NCI-H2081 treated with DMSO at 0.1 percent for 48 hours (cell line): Measurements from ENCODE around the gene THOC5.

Experiments used
- DNase-seq: peaks from one replicate; lab custom pipeline; 2025; lab: John Stamatoyannopoulos, UW

Gene THOC5

GRCh38 chr22:29476116-29476515 is 77.4 kb downstream of the THOC5 start:
- no peak for DNase-seq

- no peak for DNase-seq
Measured at GRCh38 chr22:29475550-29475949, 78.0 kb downstream of the THOC5 start.

- DNase-seq: no peak
Measured at GRCh38 chr22:29473001-29473400, 80.6 kb downstream of the THOC5 start.

GRCh38 chr22:29470159-29470855 is 83.2 kb downstream of the THOC5 start:
- DNase-seq: no peak

DNA sequence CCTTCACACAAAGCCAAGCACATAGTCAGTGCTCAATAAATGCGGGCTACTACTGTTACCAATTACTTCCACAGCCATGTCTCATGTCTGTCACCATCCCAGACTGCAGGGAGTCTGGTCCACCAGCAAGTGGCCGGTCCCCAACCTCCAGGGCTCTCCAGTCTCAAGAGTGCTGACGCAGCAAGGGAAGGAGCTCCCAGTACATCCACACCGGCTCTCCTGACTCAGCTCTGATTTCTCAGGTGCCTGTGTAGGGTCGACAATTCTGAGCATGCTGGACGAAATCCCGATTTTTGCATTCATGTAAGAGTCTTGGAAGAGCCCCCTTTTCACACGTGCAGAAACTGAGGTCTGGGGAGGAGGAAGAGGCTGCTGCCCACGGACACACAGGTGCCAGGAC is 83.8 kb downstream of the THOC5 start:
- no peak for DNase-seq

DNA sequence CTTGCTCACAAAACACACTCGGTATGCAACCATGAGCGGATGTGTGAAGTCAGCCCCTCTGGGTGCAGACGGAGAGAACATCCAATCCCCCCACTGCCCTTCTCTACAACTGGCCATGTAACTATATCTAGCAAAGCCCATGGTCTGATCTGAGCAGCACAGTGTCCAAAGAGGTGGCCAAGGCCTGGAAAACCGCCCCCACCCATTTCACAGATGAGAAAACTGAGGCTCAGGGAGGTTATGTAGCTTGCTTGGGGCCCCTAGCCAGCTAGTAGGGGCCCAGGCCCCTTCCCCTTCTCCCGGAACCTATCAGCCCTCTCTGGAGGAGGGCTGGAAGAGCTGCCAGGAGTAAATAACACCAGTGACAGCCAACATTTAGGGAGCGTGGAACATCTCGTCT is 89.0 kb downstream of the THOC5 start:
- no peak for DNase-seq

DNA sequence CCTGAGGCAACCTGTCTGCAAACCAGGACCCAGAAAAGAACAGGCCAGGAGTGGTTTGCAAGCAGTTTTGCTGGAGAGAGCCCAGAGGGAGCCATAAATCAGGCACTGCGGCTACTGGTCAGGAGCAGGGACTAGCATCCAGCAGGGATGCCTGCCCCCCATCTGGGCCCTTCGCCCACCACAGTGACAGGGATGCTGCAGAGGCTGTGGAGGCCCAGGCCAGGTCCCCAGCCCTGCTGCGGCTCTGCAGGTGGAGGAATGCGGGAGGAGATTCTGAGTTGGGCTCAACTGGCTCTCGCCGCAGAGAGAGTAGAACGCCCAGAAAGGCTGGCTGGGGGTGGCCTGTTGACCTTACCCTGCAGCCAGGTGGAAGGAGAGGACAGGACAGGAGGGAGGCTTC is 89.9 kb downstream of the THOC5 start:
- DNase-seq: no peak

- DNase-seq: no peak
Measured at GRCh38 chr22:29461263-29461662, 92.3 kb downstream of the THOC5 start.

- DNase-seq: no peak
Measured at GRCh38 chr22:29459773-29460172, 93.8 kb downstream of the THOC5 start.

DNA sequence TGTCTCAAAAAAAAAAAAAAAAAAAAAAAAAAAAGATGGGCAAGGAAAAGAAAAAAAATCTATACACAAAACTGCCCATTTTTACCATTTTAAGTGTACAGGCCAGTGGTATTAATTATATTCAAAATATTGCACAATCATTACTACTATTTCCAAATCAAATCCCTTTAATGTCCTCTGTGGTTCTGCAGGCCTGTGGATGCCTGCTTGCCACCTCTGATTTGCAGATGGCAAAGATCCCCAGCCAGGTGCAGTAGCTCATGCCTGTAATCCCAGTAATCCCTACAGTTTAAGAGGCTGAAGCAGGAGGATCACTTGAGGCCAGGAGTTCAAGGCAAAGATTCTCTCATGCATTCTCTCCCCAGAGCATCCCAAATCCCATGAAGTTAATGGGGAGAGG is 95.0 kb downstream of the THOC5 start:
- no peak for DNase-seq

GRCh38 chr22:29457730-29458129 is 95.8 kb downstream of the THOC5 start:
- no peak for DNase-seq

- no peak for DNase-seq
Measured at GRCh38 chr22:29456211-29456671, 97.3 kb downstream of the THOC5 start.
